HEK293 (cell line): ENCODE results near the gene NAP1L1.

Experiments
- CTCF ChIA-PET: fragments of 350-600 bp; formaldehyde crosslinking; extraction: SDS; loops from one replicate; lab custom pipeline; 2021; ENCODE audit warnings: antibody characterized with exemption; lab: Yijun Ruan, JAX
- POLR2A ChIA-PET: fragments of 300-600 bp; formaldehyde crosslinking; extraction: SDS; loops from one replicate; lab custom pipeline; 2020; ENCODE audit warnings: antibody characterized with exemption, inconsistent platforms; lab: Yijun Ruan, JAX
- H3K27ac ChIP-seq: fragments of 200-500 bp; sonication (Bioruptor generic); 2 replicates; pipeline ENCODE4 v1.5.1; 2014; ENCODE audit warnings: low read depth, low read length, control low read depth, inconsistent platforms; ENCODE audit errors: extremely low read depth
- H3K36me3 ChIP-seq, 2 experiments: fragments of 200-500 bp in 1 of 2; sonication (Bioruptor generic) in 1 of 2; 1 replicate in 1 of 2; 2 replicates in 1 of 2; pipeline ENCODE4 v1.5.1; 2014 to 2017; ENCODE audit warnings: inconsistent platforms in 2 of 2, low read length in 2 of 2; ENCODE audit not compliant: control insufficient read depth in 2 of 2, insufficient read depth in 1 of 2
- H3K4me1 ChIP-seq: fragments of 200-500 bp; sonication (Bioruptor generic); 2 replicates; pipeline ENCODE4 v1.5.1; 2014; ENCODE audit warnings: mild to moderate bottlenecking, low read length, inconsistent platforms; ENCODE audit not compliant: control insufficient read depth, insufficient read depth
- H3K4me3 ChIP-seq: 2 replicates; pipeline ENCODE4 v1.5.1; 2011; ENCODE audit warnings: low read depth, mild to moderate bottlenecking, control low read depth, low read length, moderate library complexity
- H3K9me3 ChIP-seq: fragments of 200-500 bp; sonication (Bioruptor generic); 2 replicates; pipeline ENCODE4 v1.5.1; 2014; ENCODE audit warnings: low read depth, low read length, inconsistent platforms; ENCODE audit not compliant: control insufficient read depth, insufficient read depth
- GLIS1 ChIP-seq: fragments of 450-650 bp; formaldehyde crosslinking; IDR thresholded peaks from 2 replicates; pipeline ENCODE4 v1.5.1; 2016; ENCODE audit warnings: missing biosample characterization, missing genetic modification characterization
- MYNN ChIP-seq: fragments of 450-650 bp; formaldehyde crosslinking; IDR thresholded peaks from 2 replicates; pipeline ENCODE4 v1.5.1; 2016; ENCODE audit warnings: missing biosample characterization, missing genetic modification characterization, borderline replicate concordance
- PRDM6 ChIP-seq: fragments of 450-650 bp; formaldehyde crosslinking; IDR thresholded peaks from 2 replicates; pipeline ENCODE4 v1.5.1; 2017; ENCODE audit warnings: missing biosample characterization, missing genetic modification characterization
- REPIN1 ChIP-seq: fragments of 450-650 bp; formaldehyde crosslinking; IDR thresholded peaks from 2 replicates; pipeline ENCODE4 v1.5.1; 2017; ENCODE audit warnings: missing biosample characterization, missing genetic modification characterization, low read depth
- REST ChIP-seq: fragments of 450-650 bp; formaldehyde crosslinking; IDR thresholded peaks from 2 replicates; pipeline ENCODE4 v1.5.1; 2016; ENCODE audit warnings: missing biosample characterization, missing genetic modification characterization
- ZBTB10 ChIP-seq: fragments of 450-650 bp; formaldehyde crosslinking; IDR thresholded peaks from 2 replicates; pipeline ENCODE4 v1.5.1; 2016; ENCODE audit warnings: missing biosample characterization, missing genetic modification characterization
- ZFP69B ChIP-seq: fragments of 450-650 bp; formaldehyde crosslinking; IDR thresholded peaks from 2 replicates; pipeline ENCODE4 v1.5.1; 2016; ENCODE audit warnings: missing biosample characterization, missing genetic modification characterization
- ZIC2 ChIP-seq: fragments of 450-650 bp; formaldehyde crosslinking; IDR thresholded peaks from 2 replicates; pipeline ENCODE4 v1.5.1; 2016; ENCODE audit warnings: missing biosample characterization, missing genetic modification characterization
- ZNF280D ChIP-seq: fragments of 450-650 bp; formaldehyde crosslinking; IDR thresholded peaks from 2 replicates; pipeline ENCODE4 v1.5.1; 2016; ENCODE audit warnings: missing biosample characterization, missing genetic modification characterization
- ZNF335 ChIP-seq: fragments of 450-650 bp; formaldehyde crosslinking; conservative IDR thresholded peaks from 2 replicates; pipeline ENCODE4 v1.5.1; 2016; ENCODE audit warnings: missing biosample characterization, missing genetic modification characterization
- ZNF416 ChIP-seq: fragments of 450-650 bp; formaldehyde crosslinking; IDR thresholded peaks from 2 replicates; pipeline ENCODE4 v1.5.1; 2016; ENCODE audit warnings: missing biosample characterization, missing genetic modification characterization
- ZNF558 ChIP-seq: fragments of 450-650 bp; formaldehyde crosslinking; IDR thresholded peaks from 2 replicates; pipeline ENCODE4 v1.5.1; 2016; ENCODE audit warnings: missing biosample characterization, missing genetic modification characterization
- ZNF561 ChIP-seq: fragments of 450-650 bp; IDR thresholded peaks from 2 replicates; pipeline ENCODE4 v1.5.1; 2018; ENCODE audit warnings: missing biosample characterization, missing genetic modification characterization, borderline replicate concordance
- ZNF585B ChIP-seq: fragments of 450-650 bp; formaldehyde crosslinking; IDR thresholded peaks from 2 replicates; pipeline ENCODE4 v1.5.1; 2016; ENCODE audit warnings: missing biosample characterization, missing genetic modification characterization
- ZNF707 ChIP-seq: fragments of 450-650 bp; formaldehyde crosslinking; IDR thresholded peaks from 2 replicates; pipeline ENCODE4 v1.5.1; 2016; ENCODE audit warnings: missing biosample characterization, missing genetic modification characterization
- ZSCAN30 ChIP-seq: fragments of 450-650 bp; IDR thresholded peaks from 2 replicates; pipeline ENCODE4 v1.5.1; 2018; ENCODE audit warnings: missing biosample characterization, mild to moderate bottlenecking, missing genetic modification characterization, moderate library complexity

NAP1L1 gene

GRCh38 chr12:76080017-76080728, 4.3 kb downstream of the NAP1L1 start (continued):
- TF ChIP-seq ZBTB10: no peak
- peak; percentile 34; the same call in 1 of the 2 replicates for TF ChIP-seq ZIC2 (tag by site-specific recombination)
- peak; percentile 63 for TF ChIP-seq PRDM6
- no peak for TF ChIP-seq ZNF707 (tag by site-specific recombination)
- no peak for TF ChIP-seq GLIS1 (tag by site-specific recombination)
- no peak for TF ChIP-seq REST (tag by site-specific recombination)
- TF ChIP-seq MYNN (tag by site-specific recombination): no peak
- TF ChIP-seq, all 188 proteins: peak for 6

- Histone ChIP-seq H3K27ac (no peak overlapping the region), H3K4me1 (no peaks in the 10 kb centered on the region; the same call in 1 of the 2 replicates), H3K4me3 (no peak overlapping the region), H3K36me3 (peaks cover 0 to 17% of the 10 kb centered on the region in 2 experiments; a peak in 2 of 3 replicates), H3K9me3 (no peaks in the 10 kb centered on the region)
- CTCF ChIA-PET: interaction anchor here (1.0 kb wide), 1 partner anchor 499 kb away, joined by 3 read pairs; no protein-coding TSS in a partner anchor
- POLR2A ChIA-PET: no interaction called here
- TF ChIP-seq ZSCAN30: no peak
- no peak for TF ChIP-seq ZFP69B (tag by site-specific recombination)
- no peak for TF ChIP-seq ZNF280D (tag by site-specific recombination)
- 0 out of 2 replicates have a peak, but pooled peaks have one; percentile 10 for TF ChIP-seq ZNF585B (tag by site-specific recombination)
- TF ChIP-seq ZNF335: no peak
- peak; percentile 100 for TF ChIP-seq ZNF558 (tag by site-specific recombination)
- TF ChIP-seq ZNF561 (tag by site-specific recombination): no peak
- no peak for TF ChIP-seq REPIN1 (tag by site-specific recombination)
- TF ChIP-seq ZNF416 (tag by site-specific recombination): no peak
These were observed 5.7 kb downstream of the NAP1L1 start for GRCh38 chr12:76078748-76079147.
